GM20000 (cell line): Measurements from ENCODE around the gene PAPPA2.
"Not testable (repeated sequence)": the region's sequence is repeated elsewhere in the genome, so short reads cannot be mapped to it uniquely, and the experiment has no call there.

Experiments used
- DNase-seq: peaks from one replicate; pipeline ENCODE4 v3.0.0; 2012; ENCODE audit warnings: low spot score
- CTCF ChIP-seq: IDR thresholded peaks from 2 replicates; pipeline ENCODE4 v1.5.1; 2012; ENCODE audit warnings: mild to moderate bottlenecking, control low read depth; ENCODE audit errors: extremely low read depth, missing control alignments

Gene PAPPA2

GRCh38 chr1:176462674-176463378 lies at the start of gene PAPPA2:
Gene PAPPA2 (plus strand): TSS chr1:176463175. CDS start chr1:176556323, 93,148 bp downstream.
- no peak for TF ChIP-seq CTCF
- no peak for DNase-seq

GRCh38 chr1:176416777-176417176 lies 46.2 kb upstream of the PAPPA2 start:
- TF ChIP-seq CTCF = no peak
- no peak for DNase-seq

GRCh38 chr1:176419608-176420007 lies 43.4 kb upstream of the PAPPA2 start:
- not testable (repeated sequence) for DNase-seq

- no peak for TF ChIP-seq CTCF
- no peak for DNase-seq
Measured at GRCh38 chr1:176434234-176434633, 28.7 kb upstream of the PAPPA2 start.

- no peak for TF ChIP-seq CTCF
- no peak for DNase-seq
Measured at GRCh38 chr1:176436251-176436650, 26.7 kb upstream of the PAPPA2 start.

- DNase-seq = no peak
- TF ChIP-seq CTCF = no peak
Measured at GRCh38 chr1:176440176-176440575, 22.8 kb upstream of the PAPPA2 start.

- TF ChIP-seq CTCF = no peak
- DNase-seq = no peak
Measured at GRCh38 chr1:176444286-176444685, 18.7 kb upstream of the PAPPA2 start.

GRCh38 chr1:176445402-176445801 lies 17.6 kb upstream of the PAPPA2 start:
- DNase-seq = no peak
- no peak for TF ChIP-seq CTCF
